GM19035 (cell line): Measurements from ENCODE around the gene TMPRSS13.

ENCODE experiments used
- ATAC-seq: cut with Tn5 transposase; IDR thresholded peaks from one replicate; pipeline ENCODE4 v1.9.1; 2021; ENCODE audit not compliant: unreplicated experiment

The TMPRSS13 gene

DNA sequence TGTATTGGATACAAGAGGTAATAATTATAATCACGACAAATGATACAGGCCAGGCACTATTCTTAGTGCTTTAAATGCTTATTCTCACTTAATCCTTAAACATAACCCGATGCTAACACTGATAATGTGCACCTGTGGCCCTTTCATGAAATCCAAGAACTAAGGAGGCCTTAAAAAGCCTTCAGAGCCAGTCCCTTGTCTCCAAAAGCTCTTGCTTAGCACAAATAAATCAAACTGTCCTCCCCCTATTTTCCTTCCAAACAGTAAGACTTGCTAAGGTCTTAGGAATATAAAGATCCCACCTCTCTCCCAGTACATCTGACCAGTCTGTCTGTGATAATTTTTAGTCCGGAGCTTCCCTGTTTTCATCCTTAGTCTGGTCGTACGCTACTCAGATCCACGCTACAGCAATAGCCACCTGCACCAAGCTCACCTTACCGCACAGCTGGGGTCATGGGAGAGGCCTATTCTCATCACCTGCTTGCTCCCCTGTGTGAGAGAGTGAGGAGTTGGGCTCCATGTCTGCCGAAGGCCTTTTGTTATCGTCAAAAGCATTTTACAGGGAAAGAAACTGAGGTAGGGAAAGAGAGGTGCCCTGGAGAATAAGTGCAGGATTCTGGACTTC is 69.6 kb downstream of the TMPRSS13 start:
- no peak for ATAC-seq

- ATAC-seq, result no peak
Measured at GRCh38 chr11:117859061-117859460, 70.1 kb downstream of the TMPRSS13 start.

DNA sequence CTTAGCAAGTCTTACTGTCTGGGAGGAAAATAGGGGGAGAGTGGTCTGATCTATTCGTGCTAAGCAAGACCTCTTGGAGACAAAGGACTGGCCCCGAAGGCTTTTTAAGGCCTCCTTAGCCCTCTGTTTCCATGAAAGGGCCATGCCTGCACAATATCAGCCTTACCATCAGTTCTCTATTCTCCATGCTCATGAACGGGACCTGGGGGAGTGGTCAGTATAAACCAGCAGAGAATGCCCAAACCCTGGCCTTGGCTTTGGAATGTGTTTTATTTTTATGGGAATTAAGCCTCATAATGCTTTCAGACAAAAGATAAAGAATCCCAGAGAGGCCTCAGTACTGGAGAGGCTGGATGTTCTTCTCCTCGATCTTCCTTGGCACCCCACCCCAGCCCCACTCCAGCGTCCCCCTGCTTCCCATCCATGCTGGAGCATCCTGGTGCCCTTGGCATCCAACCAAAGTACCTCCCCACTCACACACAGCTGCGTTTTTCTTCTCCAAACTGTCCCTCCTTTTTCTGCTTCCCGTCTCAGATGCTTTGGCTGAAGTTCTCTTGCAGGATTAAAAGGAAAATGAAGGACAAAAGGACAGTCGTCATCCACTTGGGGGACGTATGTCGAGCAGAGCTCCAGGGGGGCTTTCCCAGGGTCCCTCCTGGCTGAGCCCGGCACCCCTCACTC is 71.3 kb downstream of the TMPRSS13 start:
- no peak for ATAC-seq

DNA sequence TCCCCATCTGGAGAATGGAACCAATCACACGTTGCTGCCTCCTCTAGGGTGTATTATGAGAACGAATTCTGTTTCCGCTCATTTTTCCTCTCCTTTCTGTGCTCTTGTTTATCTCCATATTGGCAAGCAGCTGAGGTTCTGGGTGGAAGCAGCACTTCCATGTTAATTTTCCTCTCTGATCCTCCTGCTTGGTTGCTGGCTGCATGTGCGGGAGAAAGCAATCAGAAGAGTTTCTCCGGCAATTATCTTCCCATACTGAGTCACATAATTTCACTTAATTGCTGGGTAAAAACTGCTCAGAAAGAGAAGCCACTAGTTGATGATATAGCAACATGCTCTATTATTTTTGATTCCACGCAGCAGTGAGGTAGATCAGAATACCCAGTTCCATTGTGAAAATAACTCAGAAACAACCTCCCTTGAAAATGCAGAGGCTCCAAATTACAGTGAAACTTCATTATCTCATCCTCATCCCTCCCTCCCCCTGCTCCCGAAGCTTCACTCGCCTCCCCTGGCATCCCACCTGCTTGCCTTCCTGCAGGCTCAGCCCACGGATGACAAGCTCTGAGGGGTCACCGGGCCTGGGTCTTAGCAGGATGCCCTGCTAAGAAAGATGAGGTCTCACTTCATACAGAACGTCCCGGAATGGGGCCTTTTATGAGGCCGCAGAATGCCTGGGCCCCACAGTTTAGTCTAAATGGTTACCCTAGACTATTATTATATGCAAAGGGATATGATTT is 73.1 kb downstream of the TMPRSS13 start:
- no peak for ATAC-seq

GRCh38 chr11:117855186-117855845 is 73.9 kb downstream of the TMPRSS13 start:
- no peak for ATAC-seq

GRCh38 chr11:117852309-117852708 is 76.9 kb downstream of the TMPRSS13 start:
- ATAC-seq, result no peak

GRCh38 chr11:117851852-117852251 is 77.3 kb downstream of the TMPRSS13 start:
- no peak for ATAC-seq

DNA sequence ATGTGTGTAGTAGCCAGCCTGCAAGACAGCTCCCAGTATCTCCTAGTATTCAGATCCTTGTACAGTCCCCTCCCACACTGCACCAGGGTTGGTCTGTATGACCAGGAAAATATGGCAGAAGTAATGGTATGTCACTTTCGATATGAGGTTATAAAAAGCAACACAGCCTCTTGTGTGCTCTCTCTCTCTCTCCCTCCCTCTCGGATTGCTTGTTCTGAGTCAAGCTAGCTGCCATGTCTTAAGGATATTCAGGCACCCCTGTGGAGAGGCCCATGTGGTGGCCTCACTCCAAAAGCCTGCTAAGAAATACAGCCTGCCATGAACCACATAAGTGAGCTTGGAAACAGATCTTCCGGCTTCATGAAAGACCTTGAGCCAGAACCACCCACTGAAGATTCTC is 78.1 kb downstream of the TMPRSS13 start:
- no peak for ATAC-seq
